HepG2 (cell line): Measurements from ENCODE around the gene NT5C2.

Experiments
- RAD21 ChIP-seq: fragments of 450-650 bp; formaldehyde crosslinking; IDR thresholded peaks from 2 replicates; pipeline ENCODE4 v1.5.0; 2020; ENCODE audit warnings: mild to moderate bottlenecking
- TF ChIP-seq, protein P1 (sequence below): sonication (generic); formaldehyde crosslinking; IDR thresholded peaks from 2 replicates; pipeline ENCODE4 v1.5.0; 2020; ENCODE audit warnings: mild to moderate bottlenecking, missing genetic modification reagents, moderate library complexity

DNA sequence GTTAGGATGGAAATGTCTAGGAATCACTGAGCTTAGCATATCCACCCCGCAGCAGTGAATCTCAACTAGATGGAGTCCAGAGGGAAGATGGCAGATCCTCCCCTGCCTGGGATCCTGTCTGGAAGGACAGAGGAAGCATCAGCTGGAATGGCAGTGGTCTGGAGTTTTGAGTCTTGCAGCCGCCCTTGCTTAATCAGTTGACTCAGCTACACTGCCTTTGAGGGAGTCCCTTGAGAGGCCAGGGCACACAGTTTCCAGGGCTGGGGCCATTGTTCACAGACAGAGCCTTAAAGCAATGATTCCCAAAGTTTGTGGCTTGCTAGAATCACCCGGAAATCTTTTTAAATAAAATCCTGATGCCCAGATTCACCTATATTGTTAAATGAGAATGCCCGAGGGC is 128.1 kb downstream of the NT5C2 start:
- TF ChIP-seq, protein P1, sequence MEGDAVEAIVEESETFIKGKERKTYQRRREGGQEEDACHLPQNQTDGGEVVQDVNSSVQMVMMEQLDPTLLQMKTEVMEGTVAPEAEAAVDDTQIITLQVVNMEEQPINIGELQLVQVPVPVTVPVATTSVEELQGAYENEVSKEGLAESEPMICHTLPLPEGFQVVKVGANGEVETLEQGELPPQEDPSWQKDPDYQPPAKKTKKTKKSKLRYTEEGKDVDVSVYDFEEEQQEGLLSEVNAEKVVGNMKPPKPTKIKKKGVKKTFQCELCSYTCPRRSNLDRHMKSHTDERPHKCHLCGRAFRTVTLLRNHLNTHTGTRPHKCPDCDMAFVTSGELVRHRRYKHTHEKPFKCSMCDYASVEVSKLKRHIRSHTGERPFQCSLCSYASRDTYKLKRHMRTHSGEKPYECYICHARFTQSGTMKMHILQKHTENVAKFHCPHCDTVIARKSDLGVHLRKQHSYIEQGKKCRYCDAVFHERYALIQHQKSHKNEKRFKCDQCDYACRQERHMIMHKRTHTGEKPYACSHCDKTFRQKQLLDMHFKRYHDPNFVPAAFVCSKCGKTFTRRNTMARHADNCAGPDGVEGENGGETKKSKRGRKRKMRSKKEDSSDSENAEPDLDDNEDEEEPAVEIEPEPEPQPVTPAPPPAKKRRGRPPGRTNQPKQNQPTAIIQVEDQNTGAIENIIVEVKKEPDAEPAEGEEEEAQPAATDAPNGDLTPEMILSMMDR (CRISPR knock-in tag): no peak
- no peak for TF ChIP-seq RAD21
